Epithelial cell of esophagus (primary cell): ENCODE measurements around the gene GALK1.

Experiments used
- DNase-seq: peaks from one replicate; pipeline ENCODE4 v3.0.0; 2010; ENCODE audit warnings: low read depth
- H3K4me3 ChIP-seq: 2 replicates; pipeline ENCODE4 v1.5.1; 2011; ENCODE audit warnings: mild to moderate bottlenecking, low read length, control low read depth
- CTCF ChIP-seq: IDR thresholded peaks from 2 replicates; pipeline ENCODE4 v1.5.1; 2011; ENCODE audit warnings: low read depth, mild to moderate bottlenecking, low read length, control low read depth, inconsistent platforms; ENCODE audit not compliant: insufficient read depth; ENCODE audit errors: missing control alignments

The GALK1 gene

GRCh38 chr17:75809631-75810111, 44.7 kb upstream of the GALK1 start:
- H3K4me3 ChIP-seq, result no peak overlapping the region
- no peak for TF ChIP-seq CTCF
- DNase-seq, result no peak

GRCh38 chr17:75808905-75809621, 44.1 kb upstream of the GALK1 start:
- no peak overlapping the region for H3K4me3 ChIP-seq
- peak; percentile 67 for DNase-seq
- TF ChIP-seq CTCF, result no peak

- TF ChIP-seq CTCF, result no peak
- no peak for DNase-seq
- H3K4me3 ChIP-seq, result no peak overlapping the region
These were observed 43.5 kb upstream of the GALK1 start for GRCh38 chr17:75808549-75808904.

GRCh38 chr17:75807861-75808260, 42.9 kb upstream of the GALK1 start:
- DNase-seq, result no peak
- no peak overlapping the region for H3K4me3 ChIP-seq
- no peak for TF ChIP-seq CTCF

- H3K4me3 ChIP-seq, result no peak overlapping the region
- no peak for TF ChIP-seq CTCF
- DNase-seq, result no peak
These were observed 42.0 kb upstream of the GALK1 start for GRCh38 chr17:75806822-75807500.

- no peak for TF ChIP-seq CTCF
- DNase-seq, result no peak
- no peak overlapping the region for H3K4me3 ChIP-seq
These were observed 38.9 kb upstream of the GALK1 start for GRCh38 chr17:75803883-75804282.

GRCh38 chr17:75799402-75799801, 34.4 kb upstream of the GALK1 start:
- TF ChIP-seq CTCF, result no peak
- no peak for DNase-seq
- H3K4me3 ChIP-seq, result no peak overlapping the region
